Measurements from ENCODE around the gene ATP1A1.

The ATP1A1 gene

GRCh38 chr1:116372651-116373430 lies at the start of gene ATP1A1:
ATP1A1 (plus strand) TSS chr1:116373244; CDS start chr1:116373512, 268 bp downstream.
- peak within 1 kb of the TSS; percentile 73 for H3K4me3 ChIP-seq (ENCODE audit: low read depth, low read length)
- no peak for TF ChIP-seq CTCF (IDR thresholded peaks at IDR 0.05; ENCODE audit: control insufficient read depth, extremely low read depth, insufficient read depth)
- peak; percentile 74 for DNase-seq (ENCODE audit: low read depth)

GRCh38 chr1:116323491-116323890 lies 49.6 kb upstream of the ATP1A1 start:
- no peak overlapping the region for H3K4me3 ChIP-seq (ENCODE audit: low read depth, low read length)
- no peak for TF ChIP-seq CTCF (IDR thresholded peaks at IDR 0.05; ENCODE audit: control insufficient read depth, extremely low read depth, insufficient read depth)
- DNase-seq (ENCODE audit: low read depth): no peak

GRCh38 chr1:116324411-116324810 lies 48.6 kb upstream of the ATP1A1 start:
- no peak overlapping the region for H3K4me3 ChIP-seq (ENCODE audit: low read depth, low read length)
- no peak for TF ChIP-seq CTCF (IDR thresholded peaks at IDR 0.05; ENCODE audit: control insufficient read depth, extremely low read depth, insufficient read depth)
- no peak for DNase-seq (ENCODE audit: low read depth)

GRCh38 chr1:116325104-116325503 lies 47.9 kb upstream of the ATP1A1 start:
- no peak for DNase-seq (ENCODE audit: low read depth)
- no peak for TF ChIP-seq CTCF (IDR thresholded peaks at IDR 0.05; ENCODE audit: control insufficient read depth, extremely low read depth, insufficient read depth)
- H3K4me3 ChIP-seq (ENCODE audit: low read depth, low read length): no peak overlapping the region

- no peak for DNase-seq (ENCODE audit: low read depth)
- no peak for TF ChIP-seq CTCF (IDR thresholded peaks at IDR 0.05; ENCODE audit: control insufficient read depth, extremely low read depth, insufficient read depth)
- no peak overlapping the region for H3K4me3 ChIP-seq (ENCODE audit: low read depth, low read length)
Observed at GRCh38 chr1:116325922-116326321, 47.1 kb upstream of the ATP1A1 start.

- H3K4me3 ChIP-seq (ENCODE audit: low read depth, low read length): no peak overlapping the region
- no peak for TF ChIP-seq CTCF (IDR thresholded peaks at IDR 0.05; ENCODE audit: control insufficient read depth, extremely low read depth, insufficient read depth)
- no peak for DNase-seq (ENCODE audit: low read depth)
Observed at GRCh38 chr1:116326486-116326885, 46.6 kb upstream of the ATP1A1 start.

- DNase-seq (ENCODE audit: low read depth): no peak
- no peak for TF ChIP-seq CTCF (IDR thresholded peaks at IDR 0.05; ENCODE audit: control insufficient read depth, extremely low read depth, insufficient read depth)
- no peak overlapping the region for H3K4me3 ChIP-seq (ENCODE audit: low read depth, low read length)
Observed at GRCh38 chr1:116328671-116329070, 44.4 kb upstream of the ATP1A1 start.

All from LNCaP clone FGC (cell line).